HCT116 (cell line): Measurements from ENCODE around the gene TEKT3. TPM values are rescaled to one million over a fixed set of nuclear protein-coding genes. Genes with fewer than 3 reads are reported as not detected.

Experiments used
- ATAC-seq: fragments of 200-7000 bp; cut with Tn5 transposase; 2 replicates; pipeline ENCODE4 v1.9.1; 2020; ENCODE audit warnings: mild to moderate bottlenecking, moderate library complexity
- BruUV-seq: library from RNA; stranded (reverse); fragments of 400-500 nt; replicated peaks from 2 replicates; lab custom pipeline; 2021; lab: Mats Ljungman, UMichigan
- CTCF ChIA-PET: fragments of 300-600 bp; sonication (Branson Sonifier 250); formaldehyde crosslinking; loops from one replicate; lab custom pipeline; 2021; ENCODE audit warnings: antibody characterized with exemption; lab: Charles Lee
- POLR2A ChIA-PET: fragments of 300-600, 350-600 bp; sonication (Branson Sonifier 250); formaldehyde crosslinking; loops from one replicate; lab custom pipeline; 2021; ENCODE audit warnings: antibody characterized with exemption; lab: Charles Lee
- RAD21 ChIA-PET, 2 experiments: fragments of 300-600 bp; sonication (Branson Sonifier 250); formaldehyde crosslinking; loops; one replicate each; lab custom pipeline; 2023; ENCODE audit warnings: low total read pairs in 2 of 2; ENCODE audit not compliant: uncharacterized antibody in 2 of 2, unreplicated experiment in 2 of 2, low non-redundant PET in 1 of 2; lab: Charles Lee
- DNase-seq: peaks from one replicate; pipeline ENCODE4 v3.0.0-alpha.2; 2010; ENCODE audit warnings: low read depth, low spot score
- H2AFZ ChIP-seq: fragments of 200-600 bp; shearing (Covaris generic), sonication (generic); 2 replicates; pipeline ENCODE4 v1.6.1; 2017; ENCODE audit warnings: low read depth, mixed run types, mixed read lengths, antibody characterized with exemption, low read length; ENCODE audit not compliant: poor library complexity, severe bottlenecking
- H3K27ac ChIP-seq: 2 replicates; pipeline ENCODE4 v1.5.1; 2012; ENCODE audit warnings: low read depth, low read length
- H3K27me3 ChIP-seq: fragments of 200-600 bp; sonication (generic); 2 replicates; pipeline ENCODE4 v1.6.1; 2016; ENCODE audit warnings: mixed run types, low read length, mixed read lengths; ENCODE audit not compliant: insufficient read depth
- H3K36me3 ChIP-seq, 2 experiments: fragments of 200-500 bp in 1 of 2; fragments of 200-600 bp in 1 of 2; sonication (Bioruptor generic) in 1 of 2; sonication (generic) in 1 of 2; 2 replicates each; pipeline versions ENCODE4 v1.5.1 to v1.6.1; 2014 to 2016; ENCODE audit warnings: low read length in 2 of 2, inconsistent platforms in 1 of 2, mixed read lengths in 1 of 2, mixed run types in 1 of 2; ENCODE audit not compliant: insufficient read depth in 2 of 2, control insufficient read depth in 1 of 2
- H3K4me1 ChIP-seq, 2 experiments: fragments of 200-600 bp in 1 of 2; sonication (generic) in 1 of 2; 2 replicates each; pipeline versions ENCODE4 v1.5.1 to v1.6.1; 2012 to 2017; ENCODE audit warnings: low read length in 2 of 2, inconsistent platforms in 1 of 2, mild to moderate bottlenecking in 1 of 2, mixed read lengths in 1 of 2, mixed run types in 1 of 2, moderate library complexity in 1 of 2; ENCODE audit not compliant: insufficient read depth in 2 of 2, control insufficient read depth in 1 of 2
- H3K4me2 ChIP-seq: fragments of 200-600 bp; sonication (generic); 2 replicates; pipeline ENCODE4 v1.6.1; 2017; ENCODE audit warnings: mixed run types, low read length, mixed read lengths
- H3K4me3 ChIP-seq, 2 experiments: fragments of 200-600 bp in 1 of 2; sonication (generic) in 1 of 2; replicated peaks in 1 of 2; 2 replicates each; pipeline ENCODE4 v1.5.1; 2011 to 2016; ENCODE audit warnings: low read length in 2 of 2, control low read depth in 1 of 2, low read depth in 1 of 2, mild to moderate bottlenecking in 1 of 2, mixed read lengths in 1 of 2, mixed run types in 1 of 2
- H3K79me2 ChIP-seq: fragments of 200-600 bp; sonication (generic); 2 replicates; pipeline ENCODE4 v1.6.1; 2017; ENCODE audit warnings: mild to moderate bottlenecking, mixed run types, low read length, moderate library complexity, mixed read lengths; ENCODE audit not compliant: insufficient read depth
- H3K9ac ChIP-seq: fragments of 200-600 bp; sonication (generic); 2 replicates; pipeline ENCODE4 v1.6.1; 2016; ENCODE audit warnings: low read length, mixed read lengths
- H3K9me2 ChIP-seq: fragments of 200-600 bp; sonication (generic), shearing (Covaris generic); 2 replicates; pipeline ENCODE4 v1.6.1; 2017; ENCODE audit warnings: mixed run types, mild to moderate bottlenecking, moderate library complexity; ENCODE audit not compliant: insufficient read depth
- H3K9me3 ChIP-seq, 2 experiments: fragments of 200-500 bp in 1 of 2; fragments of 200-600 bp in 1 of 2; sonication (Bioruptor generic) in 1 of 2; sonication (generic) in 1 of 2; 2 replicates each; pipeline ENCODE4 v1.6.1; 2014 to 2017; ENCODE audit warnings: low read length in 2 of 2, mixed read lengths in 2 of 2, inconsistent platforms in 1 of 2, low read depth in 1 of 2, mild to moderate bottlenecking in 1 of 2, mixed run types in 1 of 2, moderate library complexity in 1 of 2; ENCODE audit not compliant: control insufficient read depth in 1 of 2, insufficient read depth in 1 of 2
- H4K20me1 ChIP-seq: fragments of 200-600 bp; sonication (generic), shearing (Covaris generic); 2 replicates; pipeline ENCODE4 v1.6.1; 2017; ENCODE audit warnings: mixed run types, mild to moderate bottlenecking, moderate library complexity; ENCODE audit not compliant: insufficient read depth
- ATF3 ChIP-seq: IDR thresholded peaks from 2 replicates; pipeline ENCODE4 v1.6.1; 2012
- CBX3 ChIP-seq: IDR thresholded peaks from 2 replicates; pipeline ENCODE4 v1.6.1; 2012; ENCODE audit warnings: low read depth
- CEBPB ChIP-seq: IDR thresholded peaks from 2 replicates; pipeline ENCODE4 v1.6.1; 2012; ENCODE audit warnings: low read depth
- CTCF ChIP-seq, 3 experiments: fragments of 200-600 bp in 1 of 3; sonication (generic) in 1 of 3; IDR thresholded peaks in 2 of 3; conservative IDR thresholded peaks in 1 of 3; 2 replicates each; pipeline ENCODE4 v1.5.1; 2012 to 2017; ENCODE audit warnings: low read depth in 2 of 3, low read length in 2 of 3, antibody characterized with exemption in 1 of 3, borderline replicate concordance in 1 of 3, control low read depth in 1 of 3, mild to moderate bottlenecking in 1 of 3, mixed read lengths in 1 of 3, mixed run types in 1 of 3, moderate library complexity in 1 of 3; ENCODE audit not compliant: insufficient read depth in 1 of 3
- EGR1 ChIP-seq: IDR thresholded peaks from 2 replicates; pipeline ENCODE4 v1.6.1; 2012; ENCODE audit warnings: low read depth
- ELF1 ChIP-seq: IDR thresholded peaks from 2 replicates; pipeline ENCODE4 v1.6.1; 2012; ENCODE audit warnings: low read depth, borderline replicate concordance
- EZH2phosphoT487 ChIP-seq: fragments of 200-600 bp; IDR thresholded peaks from 2 replicates; pipeline ENCODE4 v1.6.1; 2018; ENCODE audit warnings: antibody characterized with exemption, borderline replicate concordance
- FOSL1 ChIP-seq: IDR thresholded peaks from 2 replicates; pipeline ENCODE4 v1.6.1; 2012; ENCODE audit warnings: low read depth
- JUND ChIP-seq: IDR thresholded peaks from 2 replicates; pipeline ENCODE4 v1.6.1; 2012
- MAX ChIP-seq: IDR thresholded peaks from 2 replicates; pipeline ENCODE4 v1.6.1; 2012
- POLR2A ChIP-seq: IDR thresholded peaks from 2 replicates; pipeline ENCODE4 v1.7.0; 2011; ENCODE audit warnings: borderline replicate concordance; ENCODE audit not compliant: insufficient read depth, insufficient read length; ENCODE audit errors: extremely low read depth
- POLR2AphosphoS5 ChIP-seq: IDR thresholded peaks from 2 replicates; pipeline ENCODE4 v1.6.1; 2011; ENCODE audit warnings: mild to moderate bottlenecking, low read depth, low read length, moderate library complexity
- REST ChIP-seq: IDR thresholded peaks from 2 replicates; pipeline ENCODE4 v1.6.1; 2012; ENCODE audit warnings: low read depth
- SP1 ChIP-seq: IDR thresholded peaks from 2 replicates; pipeline ENCODE4 v1.6.1; 2012; ENCODE audit warnings: low read depth
- SRF ChIP-seq: IDR thresholded peaks from 2 replicates; pipeline ENCODE4 v1.6.1; 2012; ENCODE audit warnings: low read depth
- TCF7L2 ChIP-seq: IDR thresholded peaks from 2 replicates; pipeline ENCODE4 v1.7.0; 2011; ENCODE audit warnings: borderline replicate concordance, inconsistent platforms; ENCODE audit not compliant: insufficient read depth, insufficient read length; ENCODE audit errors: extremely low read depth
- YY1 ChIP-seq: IDR thresholded peaks from 2 replicates; pipeline ENCODE4 v1.6.1; 2011; ENCODE audit warnings: low read length, low read depth, moderate library complexity, mild to moderate bottlenecking; ENCODE audit not compliant: insufficient replicate concordance; ENCODE audit errors: extremely low read depth
- ZFX ChIP-seq: fragments of 450-650 bp; IDR thresholded peaks from 2 replicates; pipeline ENCODE4 v1.6.1; 2017
- intact Hi-C: fragments of 100-400 bp; cut with micrococcal nuclease; formaldehyde crosslinking; loops from 2 replicates; pipeline ENCODE4 v1.10.0; 2022
- total RNA-seq: library from RNA; stranded (reverse); gene quantifications from one replicate; pipeline ENCODE4 v1.2.1, GENCODE V29; 2021; ENCODE audit not compliant: unreplicated experiment
- TF ChIP-seq, protein P1 (sequence below): IDR thresholded peaks from 2 replicates; pipeline ENCODE4 v1.6.1; 2011; ENCODE audit warnings: mild to moderate bottlenecking, low read length, moderate library complexity; ENCODE audit not compliant: insufficient replicate concordance; ENCODE audit errors: extremely low read depth

TEKT3 gene
- total RNA-seq, 1 experiment from 2014 or later, result 0.64 TPM

- RAD21 ChIA-PET, result interaction anchor here (0.9 to 1.2 kb wide), 3 partner anchors 151 to 246 kb away, joined by 3 read pairs; no protein-coding TSS in a partner anchor
- Histone ChIP-seq H3K27ac (0 out of 2 replicates have a peak overlapping the region, but pooled peaks have one; percentile 8), H3K4me2 (peak overlapping the region; percentile 58), H3K4me1 (peaks cover 13 to 34% of the 10 kb centered on the region in 2 experiments; a peak in 3 of 4 replicates), H3K4me3 (no peak overlapping the region), H3K9me2 (no peaks in the 10 kb centered on the region), H4K20me1 (no peaks in the 10 kb centered on the region), H3K9ac (peak overlapping the region; percentile 27; the same call in 1 of the 2 replicates), H3K9me3 (no peaks in the 10 kb centered on the region), H3K36me3 (peaks cover 3 to 15% of the 10 kb centered on the region in 2 experiments; a peak in 2 of 4 replicates), H3K27me3 (no peaks in the 10 kb centered on the region), H3K79me2 (peaks cover 44% of the 10 kb centered on the region), H2AFZ (no peak overlapping the region)
- ATAC-seq (peak; percentile 68), DNase-seq (peak; percentile 59)
- intact Hi-C loops, result loop anchor here (5.0 kb wide), 1 partner anchor 690 kb away; the partner anchor contains the start of gene ADORA2B
- no TSS peak for BruUV-seq
- CTCF ChIA-PET, result interaction anchor here (0.9 to 8.6 kb wide), 6 partner anchors 9 to 246 kb away, joined by 3 to 77 read pairs (median 4); no protein-coding TSS in a partner anchor
- POLR2A ChIA-PET, result interaction anchor here (0.9 kb wide), 1 partner anchor 9 kb away, joined by 3 read pairs; no protein-coding TSS in a partner anchor
- TF ChIP-seq EZH2phosphoT487 (no peak), YY1 (peak; percentile 83), MAX (peak; percentile 91), FOSL1 (no peak), POLR2A (no peak), JUND (no peak), REST (no peak), CBX3 (peak; percentile 52; the same call in 1 of the 2 replicates), CTCF (IDR thresholded peaks at IDR 0.05 in 2 of 3, conservative IDR thresholded peaks at IDR 0.05 in 1 of 3; ENCODE audit: borderline replicate concordance in 1 of 3, insufficient read depth in 1 of 3, low read depth in 2 of 3, low read length in 2 of 3) (peak; percentile 81 to 92 (median 91)), ELF1 (no peak), SP1 (no peak), ZFX (no peak), TCF7L2 (no peak), POLR2AphosphoS5 (peak; percentile 21; the same call in 1 of the 2 replicates), CEBPB (no peak), EGR1 (no peak), ATF3 (no peak), SRF (peak; percentile 47; the same call in 1 of the 2 replicates)
- TF ChIP-seq, protein P1, sequence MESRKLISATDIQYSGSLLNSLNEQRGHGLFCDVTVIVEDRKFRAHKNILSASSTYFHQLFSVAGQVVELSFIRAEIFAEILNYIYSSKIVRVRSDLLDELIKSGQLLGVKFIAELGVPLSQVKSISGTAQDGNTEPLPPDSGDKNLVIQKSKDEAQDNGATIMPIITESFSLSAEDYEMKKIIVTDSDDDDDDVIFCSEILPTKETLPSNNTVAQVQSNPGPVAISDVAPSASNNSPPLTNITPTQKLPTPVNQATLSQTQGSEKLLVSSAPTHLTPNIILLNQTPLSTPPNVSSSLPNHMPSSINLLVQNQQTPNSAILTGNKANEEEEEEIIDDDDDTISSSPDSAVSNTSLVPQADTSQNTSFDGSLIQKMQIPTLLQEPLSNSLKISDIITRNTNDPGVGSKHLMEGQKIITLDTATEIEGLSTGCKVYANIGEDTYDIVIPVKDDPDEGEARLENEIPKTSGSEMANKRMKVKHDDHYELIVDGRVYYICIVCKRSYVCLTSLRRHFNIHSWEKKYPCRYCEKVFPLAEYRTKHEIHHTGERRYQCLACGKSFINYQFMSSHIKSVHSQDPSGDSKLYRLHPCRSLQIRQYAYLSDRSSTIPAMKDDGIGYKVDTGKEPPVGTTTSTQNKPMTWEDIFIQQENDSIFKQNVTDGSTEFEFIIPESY, result no peak
Observed at GRCh38 chr17:15257258-15257788, 84.1 kb downstream of the TEKT3 start.
